GM19240 (cell line): Measurements from ENCODE around the gene SPRY2.
"Not testable (repeated sequence)": the region's sequence is repeated elsewhere in the genome, so short reads cannot be mapped to it uniquely, and the experiment has no call there.

Experiments used
- DNase-seq: peaks from one replicate; pipeline ENCODE4 v3.0.0; 2011; ENCODE audit warnings: low spot score; ENCODE audit not compliant: insufficient read length

The SPRY2 gene

GRCh38 chr13:80341101-80341755, at the start of gene SPRY2:
SPRY2 (minus strand) TSS chr13:80341126; CDS start chr13:80337705, 3,421 bp downstream.
- DNase-seq: no peak

GRCh38 chr13:80390338-80390737, 49.4 kb upstream of the SPRY2 start:
- no peak for DNase-seq

DNA sequence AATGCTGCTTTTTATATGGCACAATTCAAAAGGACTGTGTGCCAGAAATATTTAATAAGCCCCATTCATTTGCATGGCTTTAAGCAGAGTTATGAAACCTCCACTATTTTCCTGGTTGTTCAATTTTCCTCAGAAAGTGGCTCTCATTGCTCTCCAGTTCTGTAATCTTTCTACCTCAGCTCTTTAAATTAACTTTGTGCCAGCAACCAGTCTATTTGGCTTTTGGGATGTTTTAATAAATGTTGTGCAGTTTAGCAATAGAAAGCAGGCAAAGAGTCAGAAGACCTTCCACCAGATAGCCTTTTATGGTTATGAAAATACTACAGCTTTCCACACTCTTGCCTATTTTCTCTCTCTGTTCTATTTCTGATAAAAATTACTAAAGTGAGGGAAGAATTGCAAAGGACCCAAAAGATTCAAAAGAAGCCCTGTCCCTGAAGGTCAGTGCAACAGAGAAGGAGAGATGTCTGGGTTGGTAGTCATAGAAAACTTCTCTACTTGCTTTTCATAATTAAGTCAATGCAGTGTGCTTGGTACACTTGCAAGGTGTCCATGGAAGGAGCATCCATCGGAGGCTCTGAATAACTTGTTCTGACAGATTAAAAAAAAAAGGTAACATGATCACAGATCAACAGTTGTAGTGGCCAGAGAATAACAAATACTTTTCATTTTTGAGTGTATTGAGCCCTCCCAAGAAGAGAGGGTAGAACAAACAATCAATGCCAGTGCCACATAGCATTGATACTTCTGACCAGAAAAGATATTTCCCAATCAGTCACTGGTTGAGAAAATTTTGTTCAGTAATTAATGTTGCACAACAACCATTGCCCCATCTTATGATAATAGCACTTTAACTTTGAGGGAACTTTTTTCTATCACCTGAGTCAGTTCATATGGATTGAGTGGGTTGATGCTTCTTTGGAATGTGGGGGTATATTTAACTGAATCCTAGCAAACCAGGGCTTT, 48.4 kb upstream of the SPRY2 start:
- DNase-seq: no peak

- DNase-seq: no peak
These were observed 47.6 kb upstream of the SPRY2 start for GRCh38 chr13:80388506-80388905.

DNA sequence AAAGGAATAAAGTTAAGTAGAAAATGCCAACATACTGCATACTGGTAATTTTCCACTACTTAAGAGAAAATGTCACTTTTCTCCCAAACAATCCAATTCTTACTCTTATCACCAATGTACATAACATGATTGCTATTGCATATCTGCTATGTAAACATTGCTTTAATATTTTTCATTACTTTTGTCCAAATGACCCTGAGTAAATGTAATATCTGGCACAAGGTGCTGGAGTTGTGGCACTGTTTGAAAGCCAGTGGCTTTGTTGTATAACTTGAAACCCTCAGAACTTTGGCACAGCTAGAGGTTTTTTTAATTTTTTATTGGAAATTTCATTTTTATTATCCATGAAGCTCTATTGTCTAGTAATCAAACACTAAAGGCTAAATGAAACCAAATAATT, 45.7 kb upstream of the SPRY2 start:
- DNase-seq: no peak

GRCh38 chr13:80386002-80386401, 45.1 kb upstream of the SPRY2 start:
- no peak for DNase-seq

DNA sequence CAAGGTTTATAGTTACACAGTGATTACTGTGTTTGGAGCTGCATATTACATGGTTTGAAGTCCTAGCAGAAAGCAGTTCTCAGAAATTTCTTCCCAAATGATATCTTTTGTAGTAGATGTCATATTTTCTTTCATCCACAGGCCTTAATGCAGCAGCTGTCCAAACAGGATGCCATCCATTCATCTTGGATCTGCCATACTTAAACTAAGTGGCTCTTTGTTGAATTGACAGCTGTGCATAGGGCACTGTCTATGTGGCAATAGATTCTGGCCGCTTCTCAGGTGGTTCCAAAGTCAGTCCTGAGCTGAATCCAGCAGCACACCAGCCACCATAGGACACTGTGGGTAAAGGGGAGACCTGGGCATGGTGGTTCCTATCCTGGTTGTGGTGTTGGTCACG, 41.6 kb upstream of the SPRY2 start:
- DNase-seq: no peak

DNA sequence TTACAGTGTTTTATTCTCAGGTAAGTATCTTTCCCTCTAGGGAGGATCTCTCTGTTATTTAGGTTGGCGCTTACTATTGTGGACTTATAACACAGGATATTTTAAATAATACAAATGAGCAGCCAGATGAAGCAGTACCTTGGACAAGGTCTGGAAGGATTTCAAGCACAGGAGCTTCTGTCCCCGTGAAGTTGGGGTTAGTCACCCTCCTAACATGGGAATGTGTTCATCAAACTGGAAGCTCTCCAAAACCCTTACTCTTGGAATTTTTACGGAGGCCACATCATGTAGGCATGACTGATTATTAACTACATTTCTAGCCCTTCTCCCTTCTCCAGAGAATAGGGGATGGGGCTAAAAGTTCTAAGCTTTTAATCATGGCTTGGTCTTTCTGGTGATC, 38.3 kb upstream of the SPRY2 start:
- DNase-seq: no peak

GRCh38 chr13:80376554-80376953, 35.6 kb upstream of the SPRY2 start:
- no peak for DNase-seq

DNA sequence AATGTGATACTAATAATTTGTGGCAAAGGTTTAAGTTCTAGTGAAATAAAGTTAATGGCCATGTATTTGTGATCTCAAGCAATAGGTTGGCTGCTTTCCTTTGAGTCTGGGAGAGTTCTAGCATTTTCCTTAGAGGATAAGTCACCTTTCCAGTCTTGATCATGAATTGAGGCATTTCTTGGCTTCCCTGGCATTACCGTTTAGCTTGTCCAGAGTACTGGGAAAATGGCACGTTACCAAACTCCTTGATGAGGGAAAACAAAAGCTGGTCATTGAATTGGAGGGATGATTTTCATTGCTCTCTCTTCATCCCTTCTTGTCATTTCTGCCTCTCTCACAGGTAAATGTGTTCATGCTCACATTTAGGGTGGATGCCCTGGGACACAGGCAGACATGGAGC, 34.0 kb upstream of the SPRY2 start:
- no peak for DNase-seq

DNA sequence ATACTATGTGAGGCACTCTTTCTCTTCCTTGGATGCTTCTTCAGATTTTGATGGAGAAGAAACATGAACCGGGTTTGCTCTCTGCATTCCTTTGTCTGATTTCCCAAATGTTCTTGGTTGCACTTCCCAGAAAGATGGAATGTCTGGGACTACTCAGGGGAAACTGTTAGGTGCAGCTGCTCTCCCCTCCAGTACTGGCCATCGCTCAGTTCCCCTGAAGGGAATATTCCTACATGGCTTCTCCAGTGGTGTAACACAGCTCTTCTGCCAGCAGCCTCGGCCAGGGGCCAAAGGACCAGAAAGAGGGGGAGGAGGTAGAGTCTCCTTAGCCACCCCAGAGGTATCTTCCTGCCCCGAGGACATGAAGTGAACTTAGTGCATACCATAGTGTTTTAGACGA, 33.5 kb upstream of the SPRY2 start:
- DNase-seq: no peak

DNA sequence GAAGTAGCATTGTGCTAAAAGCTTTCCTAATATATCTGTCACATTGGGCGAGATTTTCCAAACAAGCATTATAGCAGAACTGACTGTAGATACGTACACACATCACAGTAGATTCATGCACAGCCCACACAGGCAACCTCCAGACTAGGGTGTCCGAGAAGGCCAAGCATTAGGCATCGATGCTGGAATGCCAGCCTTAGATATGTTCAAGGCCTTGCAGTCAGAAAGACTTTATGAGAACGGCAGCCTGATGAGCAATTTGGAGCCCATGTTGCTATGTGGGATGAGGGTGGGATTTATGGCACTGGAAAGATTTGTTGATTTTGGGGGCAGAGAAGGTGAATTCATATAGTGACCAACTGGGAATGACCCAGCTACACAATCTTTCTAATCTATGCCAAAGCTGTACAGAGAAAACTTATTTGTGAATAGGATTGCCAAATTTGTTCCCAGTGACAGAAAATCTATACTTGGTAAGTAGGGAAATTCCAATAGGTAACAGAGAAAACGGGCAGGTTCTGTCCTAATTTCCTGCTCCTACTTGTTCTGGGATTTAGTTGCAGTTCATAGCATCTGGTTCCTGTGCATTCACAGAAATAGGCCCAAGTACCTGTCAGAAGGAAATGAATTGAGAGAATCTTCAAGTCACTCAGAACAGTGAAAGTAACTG, 31.0 kb upstream of the SPRY2 start:
- no peak for DNase-seq

DNA sequence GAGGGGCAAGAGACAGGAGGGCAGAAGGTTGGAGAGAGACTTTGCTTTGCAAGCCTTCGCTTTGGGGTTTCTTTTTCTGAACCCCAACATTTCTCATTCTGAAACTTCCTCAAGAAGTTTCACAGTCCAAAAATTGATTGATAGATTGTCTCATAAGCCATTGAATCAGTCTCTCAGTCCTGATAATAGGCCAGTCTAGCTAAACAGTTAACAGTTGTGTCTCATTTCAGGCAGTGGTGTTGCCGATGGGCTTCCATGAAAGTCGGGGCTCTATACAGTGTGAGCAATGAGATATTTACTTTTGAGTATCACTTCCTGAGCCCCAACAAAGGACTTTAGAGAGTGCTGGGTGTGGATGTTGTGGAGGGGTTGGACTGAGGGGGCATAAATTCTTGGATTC, 26.5 kb upstream of the SPRY2 start:
- no peak for DNase-seq

DNA sequence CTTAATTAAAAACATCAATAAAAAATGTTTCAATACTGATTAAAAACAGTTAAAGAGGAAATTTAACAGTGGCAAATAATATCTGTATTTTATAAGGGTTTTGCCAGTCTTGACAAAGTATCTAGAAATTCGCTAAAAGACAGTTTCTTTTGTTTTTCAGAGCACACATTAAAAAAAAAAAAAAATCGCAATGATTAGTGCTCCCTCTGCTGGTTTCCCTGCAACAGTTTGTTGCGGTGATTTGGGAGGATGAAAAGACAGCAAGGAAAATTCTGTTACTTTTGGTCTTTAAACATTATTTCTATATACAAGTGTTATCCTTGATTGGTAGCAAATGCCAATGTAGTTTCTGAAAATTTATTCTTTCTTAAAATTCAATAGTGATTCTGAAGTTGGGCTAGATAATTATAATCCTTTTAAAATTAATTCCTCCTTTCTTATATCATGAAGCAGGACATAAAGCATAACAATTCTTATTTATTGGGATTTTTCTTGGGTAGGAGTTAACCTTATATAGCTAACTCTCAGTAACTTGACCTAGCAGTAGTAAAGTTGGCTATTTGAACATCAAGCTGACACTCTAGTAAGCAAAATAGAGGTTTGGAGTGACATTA, 23.1 kb upstream of the SPRY2 start:
- no peak for DNase-seq

GRCh38 chr13:80362481-80362880, 21.6 kb upstream of the SPRY2 start:
- no peak for DNase-seq

GRCh38 chr13:80361883-80362327, 21.0 kb upstream of the SPRY2 start:
- no peak for DNase-seq

DNA sequence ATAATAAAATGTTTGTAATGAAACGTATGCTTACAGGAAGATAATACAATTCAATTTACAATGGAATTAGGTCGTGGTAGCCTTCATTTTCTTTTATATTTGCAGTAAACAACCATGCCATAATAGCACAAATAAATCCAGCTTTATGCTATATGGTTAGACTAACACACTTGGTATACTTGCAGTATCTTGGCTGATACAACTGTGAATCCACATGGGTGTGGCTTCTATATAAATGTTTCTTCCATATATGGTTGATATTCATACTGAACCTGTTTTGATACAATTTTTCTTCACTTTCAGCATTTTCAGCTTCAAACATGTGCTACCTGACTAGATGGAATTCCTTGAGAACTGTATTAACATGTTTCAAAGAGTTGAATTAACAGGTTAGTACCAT, 20.4 kb upstream of the SPRY2 start:
- DNase-seq: no peak

DNA sequence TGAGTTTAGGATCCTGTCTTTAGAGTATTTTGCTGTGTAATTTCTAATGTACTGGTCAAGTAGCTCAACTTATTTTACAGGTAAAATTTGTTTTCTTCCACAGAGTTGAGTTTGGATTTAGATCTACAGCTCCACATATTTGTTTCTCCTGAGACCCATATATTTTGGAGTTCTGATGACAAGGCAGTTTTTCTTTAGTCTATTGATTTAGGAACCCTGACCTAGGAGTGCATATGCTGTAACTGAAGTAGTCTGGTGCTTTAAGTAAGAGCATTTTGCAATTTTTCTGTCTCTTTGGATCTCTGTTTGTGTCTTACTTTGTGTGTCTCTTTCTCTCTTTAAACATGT, 19.5 kb upstream of the SPRY2 start:
- DNase-seq: no peak

- DNase-seq: no peak
These were observed 19.0 kb upstream of the SPRY2 start for GRCh38 chr13:80359778-80360452.

DNA sequence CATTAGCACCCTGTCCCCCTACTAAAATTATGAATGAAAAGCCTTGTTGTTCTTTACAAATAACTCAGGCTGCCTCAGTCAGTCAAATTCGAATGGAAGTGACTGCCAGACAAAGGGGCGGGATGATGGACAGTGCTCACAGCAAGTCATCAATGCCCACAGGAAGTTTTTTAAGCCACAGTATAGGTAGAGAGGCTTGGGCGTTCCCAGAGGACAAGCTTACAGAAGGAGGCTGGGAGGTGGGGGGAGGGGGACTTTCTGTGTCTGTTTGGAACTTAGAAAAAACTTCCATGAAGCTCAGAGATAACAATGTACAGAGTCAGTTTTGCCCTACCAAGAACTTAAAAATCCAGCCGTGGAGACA, 18.5 kb upstream of the SPRY2 start:
- DNase-seq: no peak

DNA sequence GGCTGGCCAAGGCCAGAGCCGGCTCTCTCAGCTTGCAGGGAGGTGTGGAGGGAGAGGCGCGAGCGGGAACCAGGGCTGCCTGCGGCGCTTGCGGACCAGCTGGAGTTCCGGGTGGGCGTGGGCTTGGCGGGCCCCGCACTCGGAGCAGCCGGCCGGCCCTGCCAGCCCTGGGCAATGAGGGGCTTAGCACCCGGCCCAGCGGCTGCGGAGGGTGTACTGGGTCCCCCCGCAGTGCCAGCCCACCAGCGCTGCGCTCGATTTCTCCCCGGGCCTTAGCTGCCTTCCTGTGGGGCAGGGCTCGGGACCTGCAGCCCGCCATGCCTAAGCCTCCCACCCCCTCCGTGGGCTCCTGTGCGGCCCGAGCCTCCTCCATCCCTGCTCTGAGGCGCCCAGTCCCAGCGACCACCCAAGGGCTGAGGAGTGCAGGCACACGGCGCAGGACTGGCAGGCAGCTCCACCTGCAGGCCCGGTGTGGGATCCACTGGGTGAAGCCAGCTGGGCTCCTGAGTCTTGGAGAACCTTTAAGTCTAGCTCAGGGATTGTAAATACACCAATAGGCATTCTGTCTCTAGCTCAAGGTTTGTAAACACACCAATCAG, 14.7 kb upstream of the SPRY2 start:
- DNase-seq: not testable (repeated sequence)
